Upper lobe of left lung (tissue), 6 donors: ENCODE results near the gene WDR13. TPM values are rescaled to one million over a fixed set of nuclear protein-coding genes. Genes with fewer than 3 reads are reported as not detected.

Source experiments
- ATAC-seq, 2 donors: fragments of 200-7000 bp; cut with Tn5 transposase; one replicate each; pipeline ENCODE4 v1.9.1; 2022; ENCODE audit warnings: mild to moderate bottlenecking in 2 of 2, moderate library complexity in 2 of 2; ENCODE audit not compliant: low FRiP score in 2 of 2
- DNase-seq, 2 donors: peaks; one replicate each; pipeline ENCODE4 v3.0.0-alpha.2; 2019 to 2020
- H3K27ac ChIP-seq, 4 donors: fragments of 200-600 bp; sonication (generic); one replicate each; pipeline ENCODE4 v1.5.1; 2016 to 2019
- H3K27me3 ChIP-seq, 4 donors: fragments of 200-600 bp; sonication (generic); one replicate each; pipeline ENCODE4 v1.5.1; 2017 to 2019
- H3K36me3 ChIP-seq, 4 donors: fragments of 200-600 bp; sonication (generic); one replicate each; pipeline ENCODE4 v1.5.1; 2016 to 2019
- H3K4me1 ChIP-seq, 4 donors: fragments of 200-600 bp; sonication (generic); one replicate each; pipeline ENCODE4 v1.5.1; 2018 to 2019
- H3K4me3 ChIP-seq, 4 donors: fragments of 200-600 bp; sonication (generic); one replicate each; pipeline ENCODE4 v1.5.1; 2017 to 2019; ENCODE audit warnings: mild to moderate bottlenecking in 2 of 4, moderate library complexity in 1 of 4
- H3K9me3 ChIP-seq, 4 donors: fragments of 200-600 bp; sonication (generic); one replicate each; pipeline ENCODE4 v1.5.1; 2018 to 2019
- CTCF ChIP-seq, 6 experiments: fragments of 450-650 bp in 4 of 6; fragments of 200-600 bp in 2 of 6; sonication (generic) in 2 of 6; IDR thresholded peaks; one replicate each; pipeline ENCODE4 v1.5.1; 2016 to 2019; ENCODE audit warnings: antibody characterized with exemption in 6 of 6
- EP300 ChIP-seq, 4 donors: sonication (generic); formaldehyde crosslinking; IDR thresholded peaks; one replicate each; pipeline ENCODE4 v1.5.1; 2017; ENCODE audit warnings: antibody characterized with exemption in 4 of 4, control low read depth in 2 of 4
- POLR2A ChIP-seq, 4 donors: fragments of 450-650 bp; IDR thresholded peaks; one replicate each; pipeline ENCODE4 v1.5.1; 2016 to 2017; ENCODE audit warnings: antibody characterized with exemption in 4 of 4, mild to moderate bottlenecking in 2 of 4
- POLR2AphosphoS5 ChIP-seq, 2 donors: sonication (generic); formaldehyde crosslinking; IDR thresholded peaks; one replicate each; pipeline ENCODE4 v1.5.1; 2017; ENCODE audit warnings: antibody characterized with exemption in 2 of 2
- WGBS, 2 donors: methylation state at CpG; one replicate each; pipeline ENCODE4 v1.1.5; 2017 to 2018; 5-methylcytosine and 5-hydroxymethylcytosine counted together
- total RNA-seq, 6 donors: library from RNA; depleted of rRNA in 4 of 6; stranded (reverse); fragments of >200 nt in 4 of 6; gene quantifications; one replicate each; pipeline versions ENCODE4 v1.1.0 to v1.2.1, GENCODE V29; 2016 to 2021
- donor health status: DM: no; HTN: no; CAD: no; lungs with moderate emphysema.
- donor health status: DM: no; HTN: yes; CAD: no; lungs with severe emphysema.

WDR13 gene
- total RNA-seq, 6 donors from 2014 or later: 71.2 to 185 (median 141) TPM

GRCh38 chrX:48559636-48560035 is 37.7 kb upstream of the WDR13 start:
- Histone ChIP-seq H3K27ac (no peak overlapping the region), H3K9me3 (no peaks in the 10 kb centered on the region), H3K4me3 (no peak overlapping the region), H3K4me1 (no peaks in the 10 kb centered on the region), H3K27me3 (no peaks in the 10 kb centered on the region), H3K36me3 (peaks cover 0 to 50% (median 19%) of the 10 kb centered on the region in 4 donors)
- WGBS, 2 donors: 89 to 97% methylated on average over 15 to 24 of the region's 24 CpGs
- ATAC-seq: no peak
- TF ChIP-seq POLR2AphosphoS5 (IDR thresholded peaks at IDR 0.05): no peak
- TF ChIP-seq EP300 (IDR thresholded peaks at IDR 0.05): no peak
- no peak for TF ChIP-seq CTCF (IDR thresholded peaks at IDR 0.05)
- TF ChIP-seq POLR2A (IDR thresholded peaks at IDR 0.05): no peak
- no peak for DNase-seq

- DNase-seq: no peak
- no peaks in the 10 kb centered on the region for H3K4me1 ChIP-seq
- H3K4me3 ChIP-seq: no peak overlapping the region
- H3K27me3 ChIP-seq: no peaks in the 10 kb centered on the region
- peaks cover 0 to 50% (median 19%) of the 10 kb centered on the region in 4 donors for H3K36me3 ChIP-seq
- no peak for TF ChIP-seq POLR2A (IDR thresholded peaks at IDR 0.05)
- TF ChIP-seq POLR2AphosphoS5 (IDR thresholded peaks at IDR 0.05): no peak
- TF ChIP-seq EP300 (IDR thresholded peaks at IDR 0.05): no peak
- no peak for TF ChIP-seq CTCF (IDR thresholded peaks at IDR 0.05)
- no peak overlapping the region for H3K27ac ChIP-seq
- 92% methylated on average over 14 of the region's 14 CpGs; no CpG with 5 or more reads in 1 of the 2 donors for WGBS, 2 donors
- no peak for ATAC-seq
- H3K9me3 ChIP-seq: no peaks in the 10 kb centered on the region
These were observed 37.2 kb upstream of the WDR13 start for GRCh38 chrX:48560056-48560455.

GRCh38 chrX:48560681-48561080 is 36.6 kb upstream of the WDR13 start:
- no peak overlapping the region for H3K27ac ChIP-seq
- peaks cover 0 to 46% (median 19%) of the 10 kb centered on the region in 4 donors for H3K36me3 ChIP-seq
- TF ChIP-seq EP300 (IDR thresholded peaks at IDR 0.05): no peak
- no peak for TF ChIP-seq POLR2A (IDR thresholded peaks at IDR 0.05)
- no peak for TF ChIP-seq CTCF (IDR thresholded peaks at IDR 0.05)
- no peak for TF ChIP-seq POLR2AphosphoS5 (IDR thresholded peaks at IDR 0.05)
- DNase-seq (peak in 1 of 2 donors; percentile 42), ATAC-seq (no peak)
- H3K4me1 ChIP-seq: no peaks in the 10 kb centered on the region
- WGBS, 2 donors: 97 to 100% methylated on average over 2 to 12 of the region's 12 CpGs
- no peak overlapping the region for H3K4me3 ChIP-seq
- no peaks in the 10 kb centered on the region for H3K9me3 ChIP-seq
- H3K27me3 ChIP-seq: no peaks in the 10 kb centered on the region

- H3K4me3 ChIP-seq: no peak overlapping the region
- no peak overlapping the region for H3K27ac ChIP-seq
- no peaks in the 10 kb centered on the region for H3K9me3 ChIP-seq
- H3K4me1 ChIP-seq: no peaks in the 10 kb centered on the region
- DNase-seq (no peak), ATAC-seq (no peak)
- no peaks in the 10 kb centered on the region for H3K27me3 ChIP-seq
- TF ChIP-seq POLR2AphosphoS5 (IDR thresholded peaks at IDR 0.05): no peak
- TF ChIP-seq POLR2A (IDR thresholded peaks at IDR 0.05): no peak
- TF ChIP-seq CTCF (IDR thresholded peaks at IDR 0.05): no peak
- TF ChIP-seq EP300 (IDR thresholded peaks at IDR 0.05): no peak
- H3K36me3 ChIP-seq: no peaks in the 10 kb centered on the region
- 50 to 57% methylated on average over 1 of the region's 1 CpG for WGBS, 2 donors
These were observed 27.3 kb upstream of the WDR13 start for GRCh38 chrX:48569958-48570357.

- peak in 1 of 2 donors; percentile 34 for ATAC-seq
- WGBS, 2 donors: 26 to 43% methylated on average over 15 to 19 of the region's 19 CpGs
These were observed 23.5 kb upstream of the WDR13 start for GRCh38 chrX:48573690-48574269.

More at GRCh38 chrX:48573690-48574269, 23.5 kb upstream of the WDR13 start:
- peaks cover 0 to 35% (median 16%) of the 10 kb centered on the region in 4 donors for H3K36me3 ChIP-seq
- DNase-seq: peak in 1 of 2 donors; percentile 56
- peak overlapping the region in 3 of 4 donors; percentile 61 to 72 (median 72) for H3K4me3 ChIP-seq
- H3K4me1 ChIP-seq: peaks cover 12 to 17% (median 14%) of the 10 kb centered on the region in 4 donors
- H3K27me3 ChIP-seq: no peaks in the 10 kb centered on the region
- TF ChIP-seq POLR2AphosphoS5 (IDR thresholded peaks at IDR 0.05) (no peak), CTCF (IDR thresholded peaks at IDR 0.05) (no peak), EP300 (IDR thresholded peaks at IDR 0.05) (no peak), POLR2A (IDR thresholded peaks at IDR 0.05) (no peak)
- no peaks in the 10 kb centered on the region for H3K9me3 ChIP-seq
- H3K27ac ChIP-seq: peak overlapping the region; percentile 98 to 99 (median 98)
